Measurements from ENCODE around the gene ADIPOQ. TPM values are rescaled to one million over a fixed set of nuclear protein-coding genes. Genes with fewer than 3 reads are reported as not detected.
A peak's percentile ranks its signal among the peaks of the same experiment; 100 is the strongest.
"Not testable (repeated sequence)": the region's sequence is repeated elsewhere in the genome, so short reads cannot be mapped to it uniquely, and the experiment has no call there.

ADIPOQ gene
- polyA plus RNA-seq, 1 donor (not counting 4 experiments of a cell fraction or from before 2014, with no cell fraction given), result not detected

- H3K9me3 ChIP-seq (ENCODE audit: control insufficient read depth, low read depth, low read length), result no peaks in the 10 kb centered on the region
- peaks cover 6% of the 10 kb centered on the region for H3K27me3 ChIP-seq (ENCODE audit: control insufficient read depth, extremely low read depth, insufficient read depth, low read length)
- no peaks in the 10 kb centered on the region for H3K9me1 ChIP-seq (ENCODE audit: control insufficient read depth, extremely low read depth, insufficient read depth, low read length)
- no peak overlapping the region for H2AFZ ChIP-seq (ENCODE audit: control insufficient read depth, low read length)
- H3K4me1 ChIP-seq (ENCODE audit: control insufficient read depth, extremely low read depth, insufficient read depth, low read length), result no peaks in the 10 kb centered on the region
- TF ChIP-seq EZH2 (IDR thresholded peaks at IDR 0.05; ENCODE audit: low read length), result no peak
- no peak for TF ChIP-seq CTCF (optimal IDR thresholded peaks at IDR 0.05 in 1 of 3, IDR thresholded peaks at IDR 0.05 in 1 of 3, conservative IDR thresholded peaks at IDR 0.05 in 1 of 3; ENCODE audit: extremely low read depth in 1 of 3, insufficient read depth in 2 of 3, low read length in 3 of 3)
- DNase-seq (ENCODE audit: low read depth, low spot score) (no peak), FAIRE-seq (no peak)
- H3K36me3 ChIP-seq (ENCODE audit: control insufficient read depth in 2 of 2, extremely low read depth in 1 of 2, insufficient read depth in 2 of 2, low read length in 2 of 2), result no peaks in the 10 kb centered on the region
- no peak overlapping the region for H3K27ac ChIP-seq (ENCODE audit: control insufficient read depth, insufficient read depth, low read length)
- H4K20me1 ChIP-seq (ENCODE audit: control insufficient read depth, extremely low read depth, insufficient read depth, low read length), result no peaks in the 10 kb centered on the region
- no peaks in the 10 kb centered on the region for H3K79me2 ChIP-seq (ENCODE audit: control insufficient read depth, insufficient read depth, low read length)
- dilution Hi-C loops (cut with MboI; ENCODE audit: extremely low pct_ligation_motif_present, low sequenced_read_pairs), result no loop called here
- no peak overlapping the region for H3K9ac ChIP-seq (ENCODE audit: control insufficient read depth, extremely low read depth, insufficient read depth, low read length)
- H3K4me2 ChIP-seq (ENCODE audit: control insufficient read depth, extremely low read depth, insufficient read depth, low read depth, low read length), result no peak overlapping the region
- H3K4me3 ChIP-seq (ENCODE audit: control insufficient read depth in 2 of 3, extremely low read depth in 1 of 3, insufficient read depth in 2 of 3, low read depth in 1 of 3, low read length in 3 of 3), result no peak overlapping the region
Measured at GRCh38 chr3:186847437-186847836, 4.9 kb downstream of the ADIPOQ start.

DNA sequence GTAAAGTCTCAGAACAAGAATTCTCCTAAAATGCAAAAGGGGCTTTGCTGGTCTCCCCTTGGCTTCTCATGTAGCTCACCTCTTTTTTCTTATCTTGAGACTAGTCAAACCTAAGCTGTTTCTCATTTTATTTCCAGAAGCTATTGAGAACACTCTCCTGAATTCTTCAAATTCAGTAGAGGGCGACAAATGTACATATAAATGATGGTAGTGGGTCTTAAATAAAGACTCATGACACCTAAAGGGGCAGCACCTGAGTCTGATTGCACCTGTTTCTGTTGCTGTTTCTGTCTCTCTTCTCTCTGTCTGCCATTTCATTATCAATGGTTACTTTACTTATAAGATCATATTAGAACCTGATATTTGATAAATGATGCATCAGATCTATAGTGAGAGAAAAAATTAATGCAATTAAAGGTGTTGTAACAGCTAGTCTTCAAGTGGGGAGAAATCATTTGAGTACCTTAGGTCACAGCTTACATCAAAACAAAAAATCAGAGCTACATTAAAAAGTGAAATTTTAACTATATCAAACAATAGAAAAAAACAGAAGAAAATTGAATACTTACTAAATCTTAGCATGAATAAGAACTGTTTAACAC lies 7.0 kb downstream of the ADIPOQ start:
- DNase-seq (ENCODE audit: low read depth, low spot score) (no peak), FAIRE-seq (no peak)
- no peaks in the 10 kb centered on the region for H3K9me1 ChIP-seq (ENCODE audit: control insufficient read depth, extremely low read depth, insufficient read depth, low read length)
- H3K4me3 ChIP-seq (ENCODE audit: control insufficient read depth in 2 of 3, extremely low read depth in 1 of 3, insufficient read depth in 2 of 3, low read depth in 1 of 3, low read length in 3 of 3), result no peak overlapping the region
- H3K79me2 ChIP-seq (ENCODE audit: control insufficient read depth, insufficient read depth, low read length), result no peaks in the 10 kb centered on the region
- H4K20me1 ChIP-seq (ENCODE audit: control insufficient read depth, extremely low read depth, insufficient read depth, low read length), result no peaks in the 10 kb centered on the region
- H3K4me1 ChIP-seq (ENCODE audit: control insufficient read depth, extremely low read depth, insufficient read depth, low read length), result no peaks in the 10 kb centered on the region
- H3K9ac ChIP-seq (ENCODE audit: control insufficient read depth, extremely low read depth, insufficient read depth, low read length), result no peak overlapping the region
- no peak overlapping the region for H3K27ac ChIP-seq (ENCODE audit: control insufficient read depth, insufficient read depth, low read length)
- no peaks in the 10 kb centered on the region for H3K9me3 ChIP-seq (ENCODE audit: control insufficient read depth, low read depth, low read length)
- H2AFZ ChIP-seq (ENCODE audit: control insufficient read depth, low read length), result no peak overlapping the region
- H3K4me2 ChIP-seq (ENCODE audit: control insufficient read depth, extremely low read depth, insufficient read depth, low read depth, low read length), result no peak overlapping the region
- dilution Hi-C loops (cut with MboI; ENCODE audit: extremely low pct_ligation_motif_present, low sequenced_read_pairs), result no loop called here
- no peaks in the 10 kb centered on the region for H3K36me3 ChIP-seq (ENCODE audit: control insufficient read depth in 2 of 2, extremely low read depth in 1 of 2, insufficient read depth in 2 of 2, low read length in 2 of 2)
- H3K27me3 ChIP-seq (ENCODE audit: control insufficient read depth, extremely low read depth, insufficient read depth, low read length), result peaks cover 6% of the 10 kb centered on the region
- no peak for TF ChIP-seq EZH2 (IDR thresholded peaks at IDR 0.05; ENCODE audit: low read length)
- peak in 1 of 3 experiments; percentile 50 for TF ChIP-seq CTCF (optimal IDR thresholded peaks at IDR 0.05 in 1 of 3, IDR thresholded peaks at IDR 0.05 in 1 of 3, conservative IDR thresholded peaks at IDR 0.05 in 1 of 3; ENCODE audit: extremely low read depth in 1 of 3, insufficient read depth in 2 of 3, low read length in 3 of 3)

- H3K9me1 ChIP-seq (ENCODE audit: control insufficient read depth, extremely low read depth, insufficient read depth, low read length); DNase-seq (ENCODE audit: low read depth, low spot score); H3K36me3 ChIP-seq (ENCODE audit: control insufficient read depth in 2 of 2, extremely low read depth in 1 of 2, insufficient read depth in 2 of 2, low read length in 2 of 2); H2AFZ ChIP-seq (ENCODE audit: control insufficient read depth, low read length); H4K20me1 ChIP-seq (ENCODE audit: control insufficient read depth, extremely low read depth, insufficient read depth, low read length); H3K4me3 ChIP-seq (ENCODE audit: control insufficient read depth in 2 of 3, extremely low read depth in 1 of 3, insufficient read depth in 2 of 3, low read depth in 1 of 3, low read length in 3 of 3); H3K4me1 ChIP-seq (ENCODE audit: control insufficient read depth, extremely low read depth, insufficient read depth, low read length); H3K27me3 ChIP-seq (ENCODE audit: control insufficient read depth, extremely low read depth, insufficient read depth, low read length); H3K4me2 ChIP-seq (ENCODE audit: control insufficient read depth, extremely low read depth, insufficient read depth, low read depth, low read length); H3K9me3 ChIP-seq (ENCODE audit: control insufficient read depth, low read depth, low read length); H3K27ac ChIP-seq (ENCODE audit: control insufficient read depth, insufficient read depth, low read length); H3K79me2 ChIP-seq (ENCODE audit: control insufficient read depth, insufficient read depth, low read length); dilution Hi-C loops (cut with MboI; ENCODE audit: extremely low pct_ligation_motif_present, low sequenced_read_pairs); FAIRE-seq; H3K9ac ChIP-seq (ENCODE audit: control insufficient read depth, extremely low read depth, insufficient read depth, low read length): not testable (repeated sequence)
Measured at GRCh38 chr3:186851835-186852234, 9.3 kb downstream of the ADIPOQ start.
